GM12878 (cell line): ENCODE measurements around the gene QRFP. TPM values are rescaled to one million over a fixed set of nuclear protein-coding genes. Genes with fewer than 3 reads are reported as not detected.

Experiments used
- ATAC-seq: fragments of 200-7000 bp; cut with Tn5 transposase; 3 replicates; pipeline ENCODE4 v1.9.1; 2020; ENCODE audit warnings: mild to moderate bottlenecking, moderate library complexity
- BruUV-seq: library from RNA; stranded (reverse); fragments of 400-500 nt; replicated peaks from 2 replicates; lab custom pipeline; 2021; lab: Mats Ljungman, UMichigan
- CTCF ChIA-PET: fragments of 300-600 bp; sonication (Branson Sonifier 250); formaldehyde crosslinking; extraction: SDS; loops from one replicate; lab custom pipeline; 2021; ENCODE audit warnings: inconsistent platforms; lab: Yijun Ruan, JAX
- POLR2A ChIA-PET: fragments of 350-600 bp; formaldehyde crosslinking; extraction: SDS; loops from one replicate; lab custom pipeline; 2021; ENCODE audit warnings: inconsistent platforms; lab: Charles Lee
- RAD21 ChIA-PET: fragments of 300-600 bp; sonication (Branson Sonifier 250); formaldehyde crosslinking; loops from one replicate; lab custom pipeline; 2023; ENCODE audit warnings: antibody characterized with exemption; ENCODE audit not compliant: unreplicated experiment; lab: Charles Lee
- SMC1A ChIA-PET: fragments of 300-600 bp; sonication (Branson Sonifier 250); formaldehyde crosslinking; loops from one replicate; lab custom pipeline; 2023; ENCODE audit not compliant: unreplicated experiment, uncharacterized antibody; lab: Charles Lee
- DNase-seq: peaks from one replicate; pipeline ENCODE4 v3.0.0-alpha.2; 2011; ENCODE audit warnings: low read depth, low spot score
- FAIRE-seq: peaks from 3 replicates; lab custom pipeline; 2011; peaks lifted over from hg19 to GRCh38; lab: Jason Lieb, UNC
- H2AFZ ChIP-seq: 2 replicates; pipeline ENCODE4 v1.6.0; 2011; ENCODE audit warnings: low read depth, low read length, control low read depth; ENCODE audit not compliant: control insufficient read depth
- H3K27ac ChIP-seq: 2 replicates; pipeline ENCODE4 v1.5.1; 2011; ENCODE audit warnings: control low read depth; ENCODE audit not compliant: control insufficient read depth, insufficient read depth
- H3K27me3 ChIP-seq, 2 experiments: replicated peaks in 1 of 2; 2 replicates each; pipeline versions ENCODE4 v1.6.0 to v1.6.1; 2011; ENCODE audit warnings: low read length in 1 of 2; ENCODE audit not compliant: control insufficient read depth in 2 of 2, insufficient read depth in 2 of 2
- H3K36me3 ChIP-seq, 2 experiments: 2 replicates each; pipeline ENCODE4 v1.5.1; 2011; ENCODE audit warnings: low read length in 1 of 2; ENCODE audit not compliant: control insufficient read depth in 2 of 2, insufficient read depth in 2 of 2
- H3K4me1 ChIP-seq: 2 replicates; pipeline ENCODE4 v1.6.1; 2011; ENCODE audit warnings: mild to moderate bottlenecking, low read length, moderate library complexity, mixed read lengths; ENCODE audit not compliant: control insufficient read depth, insufficient read depth
- H3K4me2 ChIP-seq: 2 replicates; pipeline ENCODE4 v1.6.0; 2011; ENCODE audit warnings: control low read depth; ENCODE audit not compliant: control insufficient read depth, insufficient read depth
- H3K4me3 ChIP-seq: fragments of 200-600 bp; sonication (generic); 2 replicates; pipeline ENCODE4 v1.5.1; 2016
- H3K79me2 ChIP-seq: 2 replicates; pipeline ENCODE4 v1.6.0; 2011; ENCODE audit warnings: low read length; ENCODE audit not compliant: control insufficient read depth, insufficient read depth
- H3K9ac ChIP-seq: 2 replicates; pipeline ENCODE4 v1.8.0; 2011; ENCODE audit warnings: low read length, control low read depth, mixed read lengths; ENCODE audit not compliant: control insufficient read depth, insufficient read depth
- H3K9me3 ChIP-seq: replicated peaks from 3 replicates; pipeline ENCODE4 v1.5.1; 2011; ENCODE audit warnings: mild to moderate bottlenecking, low read length; ENCODE audit not compliant: control insufficient read depth, insufficient read depth
- H4K20me1 ChIP-seq: 2 replicates; pipeline ENCODE4 v1.6.0; 2011; ENCODE audit not compliant: control insufficient read depth, insufficient read depth
- MTA2 ChIP-seq: fragments of 450-650 bp; IDR thresholded peaks from 2 replicates; pipeline ENCODE4 v1.6.1; 2016; ENCODE audit warnings: low read depth, mild to moderate bottlenecking, moderate library complexity
- NFYA ChIP-seq: IDR thresholded peaks from 2 replicates; pipeline ENCODE4 v1.6.1; 2011; ENCODE audit warnings: low read depth, mild to moderate bottlenecking, low read length, improper control_type of control experiment, borderline replicate concordance
- SIN3A ChIP-seq: IDR thresholded peaks from 2 replicates; pipeline ENCODE4 v1.6.1; 2012; ENCODE audit warnings: low read depth, low read length, improper control_type of control experiment
- SMAD1 ChIP-seq: fragments of 450-650 bp; IDR thresholded peaks from 2 replicates; pipeline ENCODE4 v1.6.1; 2018; ENCODE audit warnings: mild to moderate bottlenecking, low read depth; ENCODE audit not compliant: partially characterized antibody
- SRF ChIP-seq, 2 experiments: IDR thresholded peaks; 2 replicates each; pipeline ENCODE4 v1.6.1; 2011; ENCODE audit warnings: low read depth in 2 of 2, low read length in 2 of 2, mild to moderate bottlenecking in 1 of 2, moderate library complexity in 1 of 2
- ZBED1 ChIP-seq: IDR thresholded peaks from 2 replicates; pipeline ENCODE4 v1.6.1; 2016; ENCODE audit warnings: borderline replicate concordance
- WGBS: methylation state at CpG from one replicate; pipeline ENCODE4 v1.1.6; 2016; ENCODE audit warnings: low lambda C conversion rate; ENCODE audit not compliant: insufficient replicate concordance, insufficient coverage; ENCODE audit errors: missing lambda C conversion rate; 5-methylcytosine and 5-hydroxymethylcytosine counted together
- in situ Hi-C: fragments of 300-500 bp; cut with MboI; formaldehyde crosslinking; loops from 9 replicates; pipeline ENCODE4 v1.14.3; 2018; ENCODE audit warnings: mixed read lengths
- intact Hi-C: fragments of 100-400 bp; cut with micrococcal nuclease; formaldehyde crosslinking; loops from one replicate; pipeline ENCODE4 v1.14.2; 2022; ENCODE audit not compliant: unreplicated experiment
- polyA plus RNA-seq, 11 experiments: library from polyadenylated mRNA; depleted of rRNA in 4 of 11; unstranded in 6 of 11; stranded (reverse) in 5 of 11; fragments of >200 nt; fragmentation: Nextera tagmentation in 4 of 11; fragmentation: Illumina TruSeq in 1 of 11; extraction: Ambion mirVana in 4 of 11; extraction: Trizol in 1 of 11; gene quantifications; 1 replicate in 1 of 11; 2 replicates in 10 of 11; pipeline versions ENCODE4 v1.2.1 to v1.2.3, GENCODE V29; 2011 to 2016; ENCODE audit warnings: inconsistent platforms in 2 of 11, missing spikeins in 2 of 11, low read depth in 1 of 11
- total RNA-seq, 4 experiments: library from RNA; depleted of rRNA in 3 of 4; stranded (reverse); fragments of >200 nt in 3 of 4; fragmentation: Illumina TruSeq in 1 of 4; extraction: Trizol in 1 of 4; gene quantifications; 2 replicates each; pipeline versions ENCODE4 v1.2.1 to v1.2.3, GENCODE V29; 2013 to 2021
- TF ChIP-seq, protein P1 (sequence below): IDR thresholded peaks from 2 replicates; pipeline ENCODE4 v1.6.1; 2012; ENCODE audit warnings: mild to moderate bottlenecking, low read depth, low read length
- TF ChIP-seq, protein P2 (sequence below): fragments of 450-650 bp; IDR thresholded peaks from 2 replicates; pipeline ENCODE4 v1.6.1; 2017; ENCODE audit warnings: mild to moderate bottlenecking

Gene QRFP
- total and polyA plus RNA-seq, 10 of the 15 experiments (the other 5 are each of a cell fraction or from before 2014, with no cell fraction given): not detected

DNA sequence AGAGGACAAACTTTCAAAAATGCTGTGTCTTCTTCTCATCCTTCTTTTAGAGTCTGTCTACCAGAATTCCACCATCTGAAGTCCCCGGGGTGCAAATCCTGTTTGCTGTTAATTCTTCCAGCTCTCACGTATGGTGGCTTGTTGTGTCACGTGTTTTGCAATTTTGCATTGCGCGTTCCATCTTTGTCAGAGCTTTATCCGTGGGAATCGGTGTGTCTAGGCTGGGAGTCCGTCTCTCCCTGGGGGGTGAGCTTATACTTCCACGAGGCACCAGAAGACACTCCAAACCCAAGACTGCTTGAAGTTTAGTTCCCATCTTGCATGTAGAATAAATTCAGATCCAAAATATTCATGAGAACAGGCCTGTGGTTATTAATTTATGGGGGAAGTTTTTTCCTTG lies 48.6 kb upstream of the QRFP start:
- Histone ChIP-seq H2AFZ (no peak overlapping the region), H3K27ac (no peak overlapping the region), H3K4me2 (no peak overlapping the region), H3K4me3 (no peak overlapping the region), H3K36me3 (no peaks in the 10 kb centered on the region), H3K79me2 (no peaks in the 10 kb centered on the region), H4K20me1 (peaks cover 6% of the 10 kb centered on the region; the same call in 1 of the 2 replicates), H3K9me3 (no peaks in the 10 kb centered on the region; the same call in 2 of the 3 replicates), H3K9ac (no peak overlapping the region), H3K27me3 (peaks cover 3% of the 10 kb centered on the region in 2 experiments; a peak in 3 of 4 replicates), H3K4me1 (no peaks in the 10 kb centered on the region)
- 42% methylated on average over 9 of the region's 9 CpGs for WGBS
- RAD21 ChIA-PET: no interaction called here
- TF ChIP-seq ZBED1: no peak
- TF ChIP-seq SIN3A: no peak
- TF ChIP-seq, protein P1, sequence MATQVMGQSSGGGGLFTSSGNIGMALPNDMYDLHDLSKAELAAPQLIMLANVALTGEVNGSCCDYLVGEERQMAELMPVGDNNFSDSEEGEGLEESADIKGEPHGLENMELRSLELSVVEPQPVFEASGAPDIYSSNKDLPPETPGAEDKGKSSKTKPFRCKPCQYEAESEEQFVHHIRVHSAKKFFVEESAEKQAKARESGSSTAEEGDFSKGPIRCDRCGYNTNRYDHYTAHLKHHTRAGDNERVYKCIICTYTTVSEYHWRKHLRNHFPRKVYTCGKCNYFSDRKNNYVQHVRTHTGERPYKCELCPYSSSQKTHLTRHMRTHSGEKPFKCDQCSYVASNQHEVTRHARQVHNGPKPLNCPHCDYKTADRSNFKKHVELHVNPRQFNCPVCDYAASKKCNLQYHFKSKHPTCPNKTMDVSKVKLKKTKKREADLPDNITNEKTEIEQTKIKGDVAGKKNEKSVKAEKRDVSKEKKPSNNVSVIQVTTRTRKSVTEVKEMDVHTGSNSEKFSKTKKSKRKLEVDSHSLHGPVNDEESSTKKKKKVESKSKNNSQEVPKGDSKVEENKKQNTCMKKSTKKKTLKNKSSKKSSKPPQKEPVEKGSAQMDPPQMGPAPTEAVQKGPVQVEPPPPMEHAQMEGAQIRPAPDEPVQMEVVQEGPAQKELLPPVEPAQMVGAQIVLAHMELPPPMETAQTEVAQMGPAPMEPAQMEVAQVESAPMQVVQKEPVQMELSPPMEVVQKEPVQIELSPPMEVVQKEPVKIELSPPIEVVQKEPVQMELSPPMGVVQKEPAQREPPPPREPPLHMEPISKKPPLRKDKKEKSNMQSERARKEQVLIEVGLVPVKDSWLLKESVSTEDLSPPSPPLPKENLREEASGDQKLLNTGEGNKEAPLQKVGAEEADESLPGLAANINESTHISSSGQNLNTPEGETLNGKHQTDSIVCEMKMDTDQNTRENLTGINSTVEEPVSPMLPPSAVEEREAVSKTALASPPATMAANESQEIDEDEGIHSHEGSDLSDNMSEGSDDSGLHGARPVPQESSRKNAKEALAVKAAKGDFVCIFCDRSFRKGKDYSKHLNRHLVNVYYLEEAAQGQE: no peak
- no peak for TF ChIP-seq NFYA
- no peak for TF ChIP-seq SRF (IDR thresholded peaks at IDR 0.05; ENCODE audit: low read depth in 2 of 2, low read length in 2 of 2)
- TF ChIP-seq MTA2: no peak
- no peak for TF ChIP-seq SMAD1
- TF ChIP-seq, protein P2, sequence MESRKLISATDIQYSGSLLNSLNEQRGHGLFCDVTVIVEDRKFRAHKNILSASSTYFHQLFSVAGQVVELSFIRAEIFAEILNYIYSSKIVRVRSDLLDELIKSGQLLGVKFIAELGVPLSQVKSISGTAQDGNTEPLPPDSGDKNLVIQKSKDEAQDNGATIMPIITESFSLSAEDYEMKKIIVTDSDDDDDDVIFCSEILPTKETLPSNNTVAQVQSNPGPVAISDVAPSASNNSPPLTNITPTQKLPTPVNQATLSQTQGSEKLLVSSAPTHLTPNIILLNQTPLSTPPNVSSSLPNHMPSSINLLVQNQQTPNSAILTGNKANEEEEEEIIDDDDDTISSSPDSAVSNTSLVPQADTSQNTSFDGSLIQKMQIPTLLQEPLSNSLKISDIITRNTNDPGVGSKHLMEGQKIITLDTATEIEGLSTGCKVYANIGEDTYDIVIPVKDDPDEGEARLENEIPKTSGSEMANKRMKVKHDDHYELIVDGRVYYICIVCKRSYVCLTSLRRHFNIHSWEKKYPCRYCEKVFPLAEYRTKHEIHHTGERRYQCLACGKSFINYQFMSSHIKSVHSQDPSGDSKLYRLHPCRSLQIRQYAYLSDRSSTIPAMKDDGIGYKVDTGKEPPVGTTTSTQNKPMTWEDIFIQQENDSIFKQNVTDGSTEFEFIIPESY: no peak
- POLR2A ChIA-PET: no interaction called here
- SMC1A ChIA-PET: interaction anchor here (0.7 kb wide), 1 partner anchor 76 kb away, joined by 3 read pairs; no protein-coding TSS in a partner anchor
- FAIRE-seq: no peak
- intact Hi-C loops (no loop called here), in situ Hi-C loops (no loop called here)
- DNase-seq: no peak
- CTCF ChIA-PET: interaction anchor here (0.6 to 1.4 kb wide), 5 partner anchors 10 to 174 kb away, joined by 3 to 6 read pairs (median 3); no protein-coding TSS in a partner anchor
- ATAC-seq: no peak
- no TSS peak for BruUV-seq
